ENCODE measurements around the gene ENO2.
"Not testable (repeated sequence)": the region's sequence is repeated elsewhere in the genome, so short reads cannot be mapped to it uniquely, and the experiment has no call there.

The ENO2 gene

GRCh38 chr12:6914246-6914946, at the start of gene ENO2:
Gene ENO2 (plus strand): TSS chr12:6914580. CDS start chr12:6915833, 1,253 bp downstream.
- peak; percentile 89 for DNase-seq

- DNase-seq: not testable (repeated sequence)
Measured at GRCh38 chr12:6865307-6865706, 49.1 kb upstream of the ENO2 start.

- DNase-seq: no peak
Measured at GRCh38 chr12:6866163-6866919, 48.0 kb upstream of the ENO2 start.

GRCh38 chr12:6866920-6867412, 47.4 kb upstream of the ENO2 start:
- DNase-seq: no peak

- DNase-seq: peak; percentile 89
Measured at GRCh38 chr12:6867413-6868210, 46.8 kb upstream of the ENO2 start, which contains the start of gene TPI1. Gene TPI1 (plus strand): TSS chr12:6867531. CDS start chr12:6867567, 36 bp downstream.

GRCh38 chr12:6868211-6869048, 46.0 kb upstream of the ENO2 start:
- no peak for DNase-seq

GRCh38 chr12:6869049-6870021, 45.0 kb upstream of the ENO2 start:
- peak; percentile 90 for DNase-seq

GRCh38 chr12:6870304-6870703, 44.1 kb upstream of the ENO2 start:
- DNase-seq: not testable (repeated sequence)

- peak; percentile 45 for DNase-seq
Measured at GRCh38 chr12:6871052-6871957, 43.1 kb upstream of the ENO2 start.

GRCh38 chr12:6872073-6873048, 42.0 kb upstream of the ENO2 start:
- DNase-seq: peak; percentile 88

GRCh38 chr12:6873094-6874014, 41.0 kb upstream of the ENO2 start, which contains the start of gene SPSB2:
Gene SPSB2 (minus strand): TSS chr12:6873303. CDS start chr12:6872901, 402 bp downstream.
- peak; percentile 99 for DNase-seq

GRCh38 chr12:6874015-6874368, 40.4 kb upstream of the ENO2 start:
- DNase-seq: not testable (repeated sequence)

GRCh38 chr12:6879824-6880223, 34.6 kb upstream of the ENO2 start:
- DNase-seq: not testable (repeated sequence)

GRCh38 chr12:6883252-6883651, 31.1 kb upstream of the ENO2 start:
- DNase-seq: no peak

- DNase-seq: no peak
Measured at GRCh38 chr12:6883683-6884082, 30.7 kb upstream of the ENO2 start.

GRCh38 chr12:6884539-6884938, 29.8 kb upstream of the ENO2 start:
- no peak for DNase-seq

All from CD4-positive, alpha-beta T cell treated with Interleukin-12 subunit alpha and Interleukin-12 subunit beta, for 1 hour (primary cell).